ENCODE measurements around the gene NXPH3.

DNA sequence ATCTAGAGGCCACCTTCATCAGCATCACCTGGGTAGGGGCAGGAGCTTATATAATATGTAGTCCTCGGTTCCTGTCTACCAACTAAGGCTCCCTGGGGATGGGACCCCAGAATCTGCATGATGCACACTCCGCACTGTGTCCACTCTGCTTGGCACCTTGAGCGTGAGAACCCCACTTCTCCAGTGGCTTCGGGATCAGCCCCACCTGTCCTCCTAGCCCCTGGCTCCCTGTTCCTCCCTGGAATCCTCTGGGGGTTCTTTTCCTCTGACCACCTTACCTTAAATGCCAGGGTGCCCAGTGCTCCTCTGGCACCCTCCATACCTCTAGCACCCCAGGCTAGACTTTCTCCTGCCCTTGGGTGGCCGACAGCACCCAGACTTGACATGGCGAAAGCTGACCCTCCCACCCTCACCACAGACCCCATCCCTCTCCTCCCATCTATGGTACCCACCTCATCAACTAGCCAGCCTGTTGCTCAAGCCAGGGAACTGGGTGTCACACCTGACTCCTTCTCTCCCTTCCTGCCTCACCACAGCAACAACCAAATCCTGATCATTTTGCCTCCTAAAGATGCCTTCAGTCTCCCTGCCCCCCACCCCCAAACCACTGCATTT lies 2.8 kb upstream of the NXPH3 start:
- TF ChIP-seq, protein P1, sequence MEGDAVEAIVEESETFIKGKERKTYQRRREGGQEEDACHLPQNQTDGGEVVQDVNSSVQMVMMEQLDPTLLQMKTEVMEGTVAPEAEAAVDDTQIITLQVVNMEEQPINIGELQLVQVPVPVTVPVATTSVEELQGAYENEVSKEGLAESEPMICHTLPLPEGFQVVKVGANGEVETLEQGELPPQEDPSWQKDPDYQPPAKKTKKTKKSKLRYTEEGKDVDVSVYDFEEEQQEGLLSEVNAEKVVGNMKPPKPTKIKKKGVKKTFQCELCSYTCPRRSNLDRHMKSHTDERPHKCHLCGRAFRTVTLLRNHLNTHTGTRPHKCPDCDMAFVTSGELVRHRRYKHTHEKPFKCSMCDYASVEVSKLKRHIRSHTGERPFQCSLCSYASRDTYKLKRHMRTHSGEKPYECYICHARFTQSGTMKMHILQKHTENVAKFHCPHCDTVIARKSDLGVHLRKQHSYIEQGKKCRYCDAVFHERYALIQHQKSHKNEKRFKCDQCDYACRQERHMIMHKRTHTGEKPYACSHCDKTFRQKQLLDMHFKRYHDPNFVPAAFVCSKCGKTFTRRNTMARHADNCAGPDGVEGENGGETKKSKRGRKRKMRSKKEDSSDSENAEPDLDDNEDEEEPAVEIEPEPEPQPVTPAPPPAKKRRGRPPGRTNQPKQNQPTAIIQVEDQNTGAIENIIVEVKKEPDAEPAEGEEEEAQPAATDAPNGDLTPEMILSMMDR (CRISPR knock-in tag; IDR thresholded peaks at IDR 0.05), result no peak
- TF ChIP-seq ZNF768 (CRISPR knock-in tag; IDR thresholded peaks at IDR 0.05) (no peak), ZKSCAN8 (CRISPR knock-in tag; IDR thresholded peaks at IDR 0.05; ENCODE audit: borderline replicate concordance) (no peak), ZNF776 (CRISPR knock-in tag; IDR thresholded peaks at IDR 0.05) (no peak), ZNF274 (CRISPR knock-in tag; IDR thresholded peaks at IDR 0.05) (no peak), HMGA1 (CRISPR knock-in tag; conservative IDR thresholded peaks at IDR 0.05) (no peak), NR2F1 (CRISPR knock-in tag; IDR thresholded peaks at IDR 0.05) (no peak), TCF7L2 (IDR thresholded peaks at IDR 0.05; ENCODE audit: low read depth, low read length) (no peak)

Measured in HepG2 (cell line).